Panc1 (cell line): ENCODE measurements around the gene NMRK2. TPM values are rescaled to one million over a fixed set of nuclear protein-coding genes. Genes with fewer than 3 reads are reported as not detected.

ENCODE experiments used
- ATAC-seq: fragments of 200-7000 bp; cut with Tn5 transposase; 2 replicates; pipeline ENCODE4 v1.9.1; 2020; ENCODE audit warnings: mild to moderate bottlenecking, moderate library complexity
- BruUV-seq: library from RNA; stranded (reverse); fragments of 400-500 nt; replicated peaks from 2 replicates; lab custom pipeline; 2021; lab: Mats Ljungman, UMichigan
- CTCF ChIA-PET: fragments of 300-600 bp; sonication (Branson Sonifier 250); formaldehyde crosslinking; loops from one replicate; lab custom pipeline; 2022; ENCODE audit warnings: antibody characterized with exemption; lab: Charles Lee
- POLR2A ChIA-PET: fragments of 300-600 bp; sonication (Branson Sonifier 250); formaldehyde crosslinking; loops from one replicate; lab custom pipeline; 2022; ENCODE audit warnings: antibody characterized with exemption; lab: Charles Lee
- DNase-seq: peaks from one replicate; pipeline ENCODE4 v3.0.0-alpha.2; 2010; ENCODE audit warnings: low read depth, low spot score
- H3K27ac ChIP-seq: 2 replicates; pipeline ENCODE4 v1.5.1; 2011; ENCODE audit warnings: mild to moderate bottlenecking, low read length, inconsistent platforms
- H3K27me3 ChIP-seq: fragments of 200-500 bp; sonication (Bioruptor generic); 2 replicates; pipeline ENCODE4 v1.6.0; 2014; ENCODE audit warnings: low read length, inconsistent platforms; ENCODE audit not compliant: control insufficient read depth, insufficient read depth
- H3K36me3 ChIP-seq: fragments of 200-500 bp; sonication (Bioruptor generic); 2 replicates; pipeline ENCODE4 v1.5.1; 2014; ENCODE audit warnings: inconsistent platforms, mild to moderate bottlenecking, low read length, moderate library complexity; ENCODE audit not compliant: control insufficient read depth, insufficient read depth
- H3K4me1 ChIP-seq: 2 replicates; pipeline ENCODE4 v1.5.1; 2011; ENCODE audit warnings: inconsistent platforms, mild to moderate bottlenecking, low read length, moderate library complexity; ENCODE audit not compliant: control insufficient read depth, insufficient read depth
- H3K4me3 ChIP-seq, 2 experiments: 2 replicates each; pipeline ENCODE4 v1.5.1; 2011 to 2012; ENCODE audit warnings: low read depth in 2 of 2, low read length in 2 of 2, mild to moderate bottlenecking in 2 of 2, inconsistent platforms in 1 of 2, moderate library complexity in 1 of 2
- H3K9me3 ChIP-seq: fragments of 200-500 bp; sonication (Bioruptor generic); 2 replicates; pipeline ENCODE4 v1.5.1; 2014; ENCODE audit warnings: low read depth, mild to moderate bottlenecking, inconsistent platforms, low read length, moderate library complexity; ENCODE audit not compliant: control insufficient read depth, insufficient read depth
- CTCF ChIP-seq: fragments of 450-650 bp; IDR thresholded peaks from 2 replicates; pipeline ENCODE4 v1.5.1; 2017; ENCODE audit warnings: mild to moderate bottlenecking
- POLR2AphosphoS5 ChIP-seq: IDR thresholded peaks from 2 replicates; pipeline ENCODE4 v1.6.1; 2012; ENCODE audit warnings: mild to moderate bottlenecking, low read depth, low read length, moderate library complexity
- SIN3A ChIP-seq: IDR thresholded peaks from 2 replicates; pipeline ENCODE4 v1.6.1; 2012; ENCODE audit warnings: low read depth, mild to moderate bottlenecking, low read length, moderate library complexity, borderline replicate concordance; ENCODE audit not compliant: insufficient read depth
- TCF7L2 ChIP-seq: IDR thresholded peaks from 2 replicates; pipeline ENCODE4 v1.6.1; 2011; ENCODE audit warnings: mild to moderate bottlenecking, low read depth, low read length, inconsistent platforms
- in situ Hi-C: cut with HindIII; loops from 2 replicates; pipeline ENCODE4 v1.10.0; 2016; ENCODE audit warnings: low sequenced_read_pairs, low pct_unique_long_range_greater_than_20kb
- intact Hi-C: fragments of 100-400 bp; cut with micrococcal nuclease; formaldehyde crosslinking; loops from one replicate; pipeline ENCODE4 v1.10.0; 2022; ENCODE audit not compliant: unreplicated experiment
- total RNA-seq: library from RNA; stranded (reverse); gene quantifications from one replicate; pipeline ENCODE4 v1.2.1, GENCODE V29; 2021; ENCODE audit not compliant: unreplicated experiment
- TF ChIP-seq, protein P1 (sequence below), 2 experiments: IDR thresholded peaks; 2 replicates each; pipeline ENCODE4 v1.6.1; 2011 to 2012; ENCODE audit warnings: low read depth in 2 of 2, control low read depth in 1 of 2, low read length in 1 of 2, mild to moderate bottlenecking in 1 of 2, moderate library complexity in 1 of 2; ENCODE audit not compliant: insufficient read depth in 1 of 2

Gene NMRK2
- total RNA-seq, 1 experiment from 2014 or later, result 0.21 TPM

DNA sequence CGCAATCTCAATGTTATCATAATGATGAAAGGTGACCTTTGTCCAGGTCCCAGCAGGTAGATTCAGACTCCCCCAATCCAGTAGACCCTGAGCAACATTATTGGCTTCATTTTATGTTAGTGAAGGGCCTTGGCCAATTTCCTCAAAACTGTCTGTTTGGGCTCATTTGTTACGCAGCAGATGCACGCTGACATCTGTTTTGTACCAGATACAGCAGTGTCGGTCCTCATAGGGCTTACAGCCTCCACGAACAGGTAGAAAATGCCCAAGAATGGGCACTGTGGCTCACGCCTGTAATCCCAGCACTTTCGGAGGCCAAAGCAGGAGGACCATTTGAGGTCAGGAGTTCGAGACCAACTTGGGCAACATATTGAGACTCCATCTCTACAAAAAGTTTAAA is 13.1 kb upstream of the NMRK2 start:
- in situ Hi-C loops (no loop called here), intact Hi-C loops (no loop called here)
- ATAC-seq (no peak), DNase-seq (no peak)
- Histone ChIP-seq H3K9me3 (no peaks in the 10 kb centered on the region), H3K27ac (no peak overlapping the region), H3K27me3 (no peaks in the 10 kb centered on the region), H3K4me1 (no peaks in the 10 kb centered on the region), H3K4me3 (no peak overlapping the region), H3K36me3 (no peaks in the 10 kb centered on the region)
- CTCF ChIA-PET, result no interaction called here
- BruUV-seq, result no TSS peak
- TF ChIP-seq POLR2AphosphoS5 (no peak), CTCF (no peak), SIN3A (no peak), TCF7L2 (no peak)
- TF ChIP-seq, protein P1, sequence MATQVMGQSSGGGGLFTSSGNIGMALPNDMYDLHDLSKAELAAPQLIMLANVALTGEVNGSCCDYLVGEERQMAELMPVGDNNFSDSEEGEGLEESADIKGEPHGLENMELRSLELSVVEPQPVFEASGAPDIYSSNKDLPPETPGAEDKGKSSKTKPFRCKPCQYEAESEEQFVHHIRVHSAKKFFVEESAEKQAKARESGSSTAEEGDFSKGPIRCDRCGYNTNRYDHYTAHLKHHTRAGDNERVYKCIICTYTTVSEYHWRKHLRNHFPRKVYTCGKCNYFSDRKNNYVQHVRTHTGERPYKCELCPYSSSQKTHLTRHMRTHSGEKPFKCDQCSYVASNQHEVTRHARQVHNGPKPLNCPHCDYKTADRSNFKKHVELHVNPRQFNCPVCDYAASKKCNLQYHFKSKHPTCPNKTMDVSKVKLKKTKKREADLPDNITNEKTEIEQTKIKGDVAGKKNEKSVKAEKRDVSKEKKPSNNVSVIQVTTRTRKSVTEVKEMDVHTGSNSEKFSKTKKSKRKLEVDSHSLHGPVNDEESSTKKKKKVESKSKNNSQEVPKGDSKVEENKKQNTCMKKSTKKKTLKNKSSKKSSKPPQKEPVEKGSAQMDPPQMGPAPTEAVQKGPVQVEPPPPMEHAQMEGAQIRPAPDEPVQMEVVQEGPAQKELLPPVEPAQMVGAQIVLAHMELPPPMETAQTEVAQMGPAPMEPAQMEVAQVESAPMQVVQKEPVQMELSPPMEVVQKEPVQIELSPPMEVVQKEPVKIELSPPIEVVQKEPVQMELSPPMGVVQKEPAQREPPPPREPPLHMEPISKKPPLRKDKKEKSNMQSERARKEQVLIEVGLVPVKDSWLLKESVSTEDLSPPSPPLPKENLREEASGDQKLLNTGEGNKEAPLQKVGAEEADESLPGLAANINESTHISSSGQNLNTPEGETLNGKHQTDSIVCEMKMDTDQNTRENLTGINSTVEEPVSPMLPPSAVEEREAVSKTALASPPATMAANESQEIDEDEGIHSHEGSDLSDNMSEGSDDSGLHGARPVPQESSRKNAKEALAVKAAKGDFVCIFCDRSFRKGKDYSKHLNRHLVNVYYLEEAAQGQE (IDR thresholded peaks at IDR 0.05; ENCODE audit: insufficient read depth in 1 of 2, low read depth in 2 of 2, low read length in 1 of 2), result no peak
- POLR2A ChIA-PET, result no interaction called here

GRCh38 chr19:3923096-3923758 is 9.6 kb upstream of the NMRK2 start:
- in situ Hi-C loops, result no loop called here
- no peak for ATAC-seq
- POLR2A ChIA-PET, result no interaction called here
- CTCF ChIA-PET, result no interaction called here
- intact Hi-C loops, result no loop called here
- Histone ChIP-seq H3K4me3 (no peak overlapping the region), H3K27ac (no peak overlapping the region), H3K27me3 (no peaks in the 10 kb centered on the region), H3K4me1 (no peaks in the 10 kb centered on the region), H3K9me3 (no peaks in the 10 kb centered on the region), H3K36me3 (no peaks in the 10 kb centered on the region)
- BruUV-seq, result no TSS peak
- DNase-seq, result no peak
- TF ChIP-seq CTCF (no peak), POLR2AphosphoS5 (no peak), TCF7L2 (no peak)
- TF ChIP-seq, protein P1 (IDR thresholded peaks at IDR 0.05; ENCODE audit: insufficient read depth in 1 of 2, low read depth in 2 of 2, low read length in 1 of 2), result no peak
